CD4-positive, alpha-beta T cell treated with Interleukin-6 at 100 ng/mL for 8 hours (primary cell): ENCODE measurements around the gene TECRL.

ENCODE experiments used
- DNase-seq: peaks from one replicate; pipeline ENCODE4 v3.0.0-alpha.2; 2020; ENCODE audit warnings: mixed read lengths, low spot score

Gene TECRL

GRCh38 chr4:64327237-64327636 lies 82.0 kb downstream of the TECRL start:
- DNase-seq = no peak

DNA sequence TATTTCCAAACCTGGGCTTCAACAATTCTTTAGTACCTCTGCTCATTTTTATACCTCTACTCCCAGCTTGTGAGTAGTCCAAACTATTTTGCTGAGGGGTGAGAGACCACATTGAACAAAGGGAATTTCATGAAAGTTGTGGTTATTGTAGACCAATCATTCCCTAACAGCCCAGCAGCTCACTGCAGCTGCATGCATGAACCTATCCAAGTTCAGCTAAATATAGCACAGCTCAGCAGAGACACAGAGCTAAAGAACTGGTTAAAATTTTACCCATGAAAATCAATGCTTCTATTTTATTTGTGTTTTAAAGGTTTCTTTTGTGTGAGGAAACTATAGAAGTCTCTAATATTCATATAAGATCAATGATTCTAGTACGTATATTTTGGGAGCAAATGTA lies 82.7 kb downstream of the TECRL start:
- DNase-seq = no peak

DNA sequence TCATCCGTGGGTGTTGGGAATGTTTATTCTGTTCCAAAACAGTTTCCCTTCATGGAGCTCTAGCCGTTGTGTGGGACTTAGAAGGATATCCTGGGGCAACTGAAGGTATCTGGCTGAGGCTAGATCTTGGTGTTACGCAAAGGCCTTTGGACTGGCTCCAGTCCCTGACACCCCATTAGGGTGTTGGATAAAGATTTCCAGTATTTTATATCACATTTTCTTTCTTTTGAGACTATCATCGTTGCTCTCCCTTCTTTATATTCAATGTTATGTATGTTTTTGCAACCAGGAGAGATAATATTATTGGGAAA lies 103.0 kb downstream of the TECRL start:
- DNase-seq = no peak

DNA sequence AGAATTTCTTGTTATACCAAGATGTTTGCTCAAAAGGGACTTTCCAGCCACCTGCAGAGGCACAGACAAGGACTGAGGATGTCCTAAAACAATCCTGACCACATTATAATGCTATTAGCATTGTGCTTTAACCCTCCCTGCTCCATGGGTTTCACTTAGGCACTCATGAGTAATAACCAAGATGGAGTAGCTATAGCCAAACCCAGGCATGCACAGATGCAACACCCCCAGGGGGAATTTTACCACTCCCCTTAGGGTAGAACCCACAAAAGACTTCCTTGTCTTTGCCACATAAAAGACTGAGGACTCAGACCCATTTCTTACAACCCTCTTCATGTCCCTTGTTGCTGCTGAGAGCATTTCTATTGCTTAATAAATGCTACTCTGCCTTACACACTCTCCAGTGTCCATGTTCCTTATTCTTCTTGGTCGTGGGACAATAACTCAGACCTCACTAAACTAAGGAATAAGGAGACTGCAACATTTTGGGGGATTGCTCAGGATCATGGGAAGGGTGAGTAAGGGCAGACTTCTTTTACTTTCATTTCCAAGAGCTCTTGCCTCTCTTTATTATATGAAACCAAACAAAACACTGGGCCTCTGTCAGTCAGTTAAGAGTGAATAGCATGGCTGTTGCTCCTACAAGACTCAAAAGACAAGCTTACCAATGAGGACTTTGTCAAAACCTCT lies 103.5 kb downstream of the TECRL start:
- no peak for DNase-seq

DNA sequence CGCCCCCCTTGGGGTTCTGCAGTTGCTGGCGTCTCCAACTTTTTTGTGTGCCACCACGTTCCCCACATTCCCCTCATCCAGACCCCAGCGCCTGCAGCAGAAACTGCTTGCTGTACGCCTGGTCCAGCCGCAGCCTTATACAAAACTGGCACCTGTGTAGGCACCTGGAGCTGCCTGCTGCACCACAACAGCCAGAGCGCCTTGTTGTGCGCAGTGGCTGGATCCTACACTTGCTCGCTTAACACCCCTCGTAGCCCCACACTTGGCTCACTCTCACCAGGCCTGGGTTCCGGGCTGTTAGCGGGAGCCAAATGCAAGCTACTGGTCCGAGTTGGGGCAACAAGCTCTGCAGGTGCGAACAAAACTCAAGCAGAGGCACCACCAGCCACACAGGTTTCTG lies 136.8 kb downstream of the TECRL start:
- no peak for DNase-seq

DNA sequence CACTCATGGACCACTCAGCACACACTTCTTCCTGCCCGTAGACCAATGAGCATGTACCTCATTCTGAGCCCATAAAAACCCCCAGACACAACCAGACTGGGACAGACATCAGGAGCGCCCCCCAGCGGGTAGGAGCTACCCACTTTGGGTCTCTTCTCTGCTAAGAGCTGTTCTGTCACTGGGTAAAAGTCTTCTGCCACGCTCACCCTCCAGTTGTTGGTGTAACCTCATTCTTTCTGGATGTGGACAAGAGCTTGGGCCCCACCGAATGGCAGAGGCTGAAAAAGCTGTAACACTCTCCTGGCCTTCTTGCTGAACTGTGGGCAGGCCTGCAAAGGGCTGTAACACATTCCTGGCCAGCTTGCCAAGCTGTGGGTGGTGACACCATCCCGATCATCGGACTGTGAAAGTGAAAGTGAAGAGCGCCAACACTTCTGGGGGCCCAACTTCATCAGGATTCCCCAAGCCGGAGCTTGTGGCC lies 137.6 kb downstream of the TECRL start:
- DNase-seq = no peak

DNA sequence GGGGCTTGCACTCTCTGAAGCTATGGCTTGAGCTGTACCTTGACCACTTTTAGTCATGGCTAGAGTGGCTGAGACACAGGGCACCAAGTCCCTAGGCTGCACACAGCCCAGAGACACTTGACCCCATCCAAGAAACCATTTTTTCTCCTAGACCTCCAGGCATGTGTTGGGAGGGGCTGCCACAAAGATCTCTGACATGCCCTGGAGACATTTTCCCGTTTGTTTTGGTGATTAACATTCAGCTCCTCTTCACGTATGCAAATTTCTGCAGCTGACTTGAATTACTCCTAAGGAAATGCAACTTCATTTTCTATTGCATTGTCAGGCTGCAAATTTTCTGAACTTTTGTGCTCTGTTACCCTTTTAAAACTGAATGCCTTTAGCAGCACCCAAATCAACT lies 142.6 kb downstream of the TECRL start:
- no peak for DNase-seq

DNA sequence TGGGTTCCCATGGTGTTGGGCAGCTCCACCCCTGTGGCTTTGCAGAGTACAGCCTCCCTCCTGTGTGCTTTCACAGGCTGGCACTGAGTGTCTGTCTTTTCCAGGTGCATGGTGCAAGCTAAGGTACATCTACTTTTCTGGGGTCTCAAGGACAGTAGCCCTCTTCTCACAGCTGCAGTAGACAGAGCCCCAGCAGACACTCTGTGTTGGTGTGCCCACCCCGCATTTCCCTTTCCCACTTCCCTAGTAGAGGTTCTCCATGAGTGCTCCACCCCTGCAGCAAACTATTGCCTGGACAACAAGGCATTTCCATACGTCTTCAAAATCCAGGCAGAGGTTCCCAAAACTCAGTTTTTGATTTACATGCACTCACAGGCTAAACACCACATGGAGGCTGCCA lies 143.0 kb downstream of the TECRL start:
- DNase-seq = no peak

- DNase-seq = no peak
These were observed 157.5 kb downstream of the TECRL start for GRCh38 chr4:64251781-64252180.

GRCh38 chr4:64250488-64250887 lies 158.8 kb downstream of the TECRL start:
- no peak for DNase-seq

DNA sequence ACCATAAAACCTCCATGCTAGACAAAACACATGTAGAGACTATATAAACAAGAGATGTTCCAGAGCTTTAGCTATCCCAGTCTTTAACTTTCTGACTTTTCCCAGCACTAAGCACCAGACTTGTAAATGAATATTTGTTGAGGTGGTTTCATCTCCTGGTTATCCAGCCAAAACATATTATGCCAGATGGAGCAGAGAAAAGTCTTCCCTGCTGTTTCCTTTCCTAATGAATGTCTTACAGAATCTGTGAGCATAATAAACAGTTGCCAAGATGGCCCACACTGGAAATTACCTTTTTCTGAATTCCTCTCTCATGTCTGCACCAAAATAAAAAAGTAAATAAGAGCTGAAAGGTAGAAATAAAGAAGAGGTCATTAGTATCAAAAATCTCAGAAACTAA lies 159.2 kb downstream of the TECRL start:
- no peak for DNase-seq

DNA sequence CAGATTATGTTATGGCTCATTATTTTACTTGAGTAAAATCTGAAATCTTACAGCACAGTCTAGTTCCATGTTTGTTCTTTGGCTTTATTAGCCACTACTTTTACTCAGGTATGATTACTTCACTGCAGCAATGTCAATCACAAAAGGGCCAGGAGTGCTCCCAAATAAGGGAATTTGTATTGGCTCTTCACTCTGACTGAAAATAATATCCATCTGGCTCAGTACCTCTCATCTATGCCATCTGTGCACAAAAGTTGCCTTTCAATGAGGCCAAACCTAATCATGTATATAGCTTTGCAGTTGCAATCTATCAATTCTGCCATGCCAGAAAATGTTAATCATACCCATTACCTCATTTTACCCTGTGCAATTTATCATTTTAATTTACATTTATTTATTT lies 161.1 kb downstream of the TECRL start:
- no peak for DNase-seq

DNA sequence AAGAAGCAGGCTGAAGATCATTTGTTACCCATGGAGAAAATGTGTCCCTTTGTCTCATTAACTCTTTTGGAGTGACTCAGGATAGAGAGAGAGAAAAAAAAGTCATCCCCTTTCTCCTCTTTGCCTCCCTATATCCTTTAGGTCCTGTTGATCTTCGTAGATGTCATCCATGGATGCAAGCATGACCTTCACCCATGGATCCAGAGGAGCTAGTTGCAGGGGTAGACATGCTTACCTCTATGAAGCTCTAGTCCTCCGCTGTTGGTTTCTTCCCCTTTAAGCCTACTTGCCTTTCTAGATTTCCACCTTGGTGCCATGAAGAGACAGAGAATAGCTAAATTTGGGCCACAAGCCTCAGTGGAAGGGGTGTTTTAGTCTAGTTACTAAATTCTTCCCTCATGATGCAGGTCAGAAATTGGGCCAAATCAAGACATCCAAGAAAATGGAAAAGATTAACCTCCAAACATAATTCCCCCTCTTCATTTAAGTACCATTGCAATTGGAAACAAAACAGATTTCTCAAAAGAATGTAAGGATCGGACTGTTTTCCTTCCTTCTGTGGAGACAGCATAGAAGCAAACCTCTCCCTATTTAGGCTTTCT lies 178.4 kb downstream of the TECRL start:
- no peak for DNase-seq
